AG09319 (cell line): ENCODE results near the gene PTPN18.
"Not testable (repeated sequence)": the region's sequence is repeated elsewhere in the genome, so short reads cannot be mapped to it uniquely, and the experiment has no call there.

Experiments
- DNase-seq: peaks from one replicate; pipeline ENCODE4 v3.0.0-alpha.2; 2010; ENCODE audit warnings: low read depth; ENCODE audit errors: extremely low read depth
- CTCF ChIP-seq: IDR thresholded peaks from 2 replicates; pipeline ENCODE4 v1.5.1; 2011; ENCODE audit warnings: low read depth, mild to moderate bottlenecking, inconsistent platforms, low read length, moderate library complexity

Gene PTPN18

GRCh38 chr2:130391872-130392670, 36.2 kb downstream of the PTPN18 start:
- TF ChIP-seq CTCF: peak; percentile 12
- DNase-seq: no peak

- DNase-seq: no peak
- no peak for TF ChIP-seq CTCF
Observed at GRCh38 chr2:130393318-130393910, 37.6 kb downstream of the PTPN18 start.

GRCh38 chr2:130406280-130406679, 50.4 kb downstream of the PTPN18 start:
- DNase-seq: not testable (repeated sequence)

GRCh38 chr2:130416693-130417092, 60.8 kb downstream of the PTPN18 start:
- DNase-seq: not testable (repeated sequence)

GRCh38 chr2:130418845-130419244, 63.0 kb downstream of the PTPN18 start:
- not testable (repeated sequence) for DNase-seq
